ENCODE data around the gene CCNL2.

The CCNL2 gene

DNA sequence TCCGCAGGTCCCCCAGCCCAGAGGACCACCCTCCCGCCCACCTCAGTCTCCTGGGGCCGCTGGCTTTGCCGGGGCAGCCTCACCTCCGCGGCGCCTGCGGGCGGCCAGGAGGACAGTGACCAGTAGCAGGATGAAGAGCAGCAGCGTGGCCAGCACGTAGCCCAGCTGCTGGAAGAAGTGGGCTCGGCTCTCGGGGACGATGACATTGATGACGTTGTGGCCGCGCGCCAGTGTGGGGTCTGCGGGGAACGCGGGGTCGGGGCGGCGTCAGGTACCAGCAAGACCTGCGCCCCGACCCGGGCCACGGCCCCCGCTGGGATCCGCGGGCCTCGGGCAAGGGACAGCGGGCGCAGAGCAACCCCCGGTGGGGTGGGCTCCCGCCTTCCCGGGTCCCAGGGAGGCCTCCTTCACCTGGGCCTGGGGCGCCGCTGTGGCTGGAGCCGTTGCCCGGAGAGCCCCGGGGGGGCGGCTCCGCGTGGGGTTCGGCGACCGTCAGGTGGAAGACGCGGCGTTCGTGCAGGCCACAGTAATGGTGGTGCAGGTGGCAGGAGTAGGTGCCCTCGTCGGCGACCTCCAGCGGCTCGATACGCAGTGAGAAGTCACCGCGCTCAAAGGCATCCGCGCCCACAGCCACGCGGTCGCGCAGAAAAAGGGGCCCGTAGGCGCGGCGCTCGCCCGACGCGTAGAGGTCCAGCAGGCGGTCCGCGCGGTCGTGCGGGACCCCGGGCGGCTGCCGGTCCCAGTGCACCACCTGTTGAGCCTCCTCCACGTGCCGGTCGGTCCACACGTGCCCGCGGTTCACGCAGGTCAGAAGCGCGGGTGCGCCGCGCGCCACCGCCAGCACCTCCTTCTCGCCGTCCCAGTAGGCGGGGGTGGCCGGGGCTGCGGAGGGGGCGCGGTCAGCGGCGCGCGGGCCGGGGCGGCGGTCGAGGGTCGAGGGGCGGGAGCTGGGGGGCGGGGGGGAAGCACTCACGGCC is 44.6 kb downstream of the CCNL2 start:
- DNase-seq = no peak

DNA sequence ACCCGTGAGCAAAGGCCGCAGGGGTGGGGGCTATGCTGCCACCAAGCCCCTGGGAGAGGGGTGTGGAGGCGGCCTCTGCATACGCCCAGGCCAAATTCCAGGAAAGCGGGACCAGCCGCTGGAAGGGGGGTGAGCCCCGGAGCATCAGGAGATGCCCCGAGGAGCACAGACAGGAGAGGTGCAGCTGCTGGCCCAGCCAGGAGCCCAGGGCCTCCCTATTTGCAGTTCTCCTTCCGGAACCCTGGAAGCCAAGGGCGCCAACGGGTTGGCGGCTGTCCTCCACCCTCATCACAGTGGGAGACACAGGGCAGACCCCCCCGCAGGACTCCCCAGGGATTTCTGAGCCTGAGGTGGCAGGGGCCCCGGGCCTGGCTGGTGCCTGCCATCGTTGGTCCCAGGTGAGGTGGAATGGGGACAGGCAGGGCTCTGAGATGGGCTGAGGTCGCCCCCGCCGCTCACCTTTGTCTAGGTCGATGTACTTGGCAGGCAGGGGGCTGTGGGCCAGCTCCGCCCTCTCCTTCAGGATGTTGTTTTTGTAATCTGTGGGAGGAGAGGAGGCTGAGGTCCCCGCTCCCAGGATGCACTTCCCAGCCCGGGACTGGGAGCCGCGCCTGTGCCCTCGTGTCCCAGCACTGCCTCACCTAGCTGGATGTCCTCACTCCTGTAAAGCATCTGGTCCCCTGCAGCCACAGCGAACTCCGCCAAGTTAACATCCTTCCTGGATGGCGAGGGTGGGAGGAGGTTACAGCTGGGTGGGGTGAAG is 45.6 kb downstream of the CCNL2 start:
- no peak for DNase-seq

- no peak for DNase-seq
Observed at GRCh38 chr1:1352786-1353388, 46.2 kb downstream of the CCNL2 start.

DNA sequence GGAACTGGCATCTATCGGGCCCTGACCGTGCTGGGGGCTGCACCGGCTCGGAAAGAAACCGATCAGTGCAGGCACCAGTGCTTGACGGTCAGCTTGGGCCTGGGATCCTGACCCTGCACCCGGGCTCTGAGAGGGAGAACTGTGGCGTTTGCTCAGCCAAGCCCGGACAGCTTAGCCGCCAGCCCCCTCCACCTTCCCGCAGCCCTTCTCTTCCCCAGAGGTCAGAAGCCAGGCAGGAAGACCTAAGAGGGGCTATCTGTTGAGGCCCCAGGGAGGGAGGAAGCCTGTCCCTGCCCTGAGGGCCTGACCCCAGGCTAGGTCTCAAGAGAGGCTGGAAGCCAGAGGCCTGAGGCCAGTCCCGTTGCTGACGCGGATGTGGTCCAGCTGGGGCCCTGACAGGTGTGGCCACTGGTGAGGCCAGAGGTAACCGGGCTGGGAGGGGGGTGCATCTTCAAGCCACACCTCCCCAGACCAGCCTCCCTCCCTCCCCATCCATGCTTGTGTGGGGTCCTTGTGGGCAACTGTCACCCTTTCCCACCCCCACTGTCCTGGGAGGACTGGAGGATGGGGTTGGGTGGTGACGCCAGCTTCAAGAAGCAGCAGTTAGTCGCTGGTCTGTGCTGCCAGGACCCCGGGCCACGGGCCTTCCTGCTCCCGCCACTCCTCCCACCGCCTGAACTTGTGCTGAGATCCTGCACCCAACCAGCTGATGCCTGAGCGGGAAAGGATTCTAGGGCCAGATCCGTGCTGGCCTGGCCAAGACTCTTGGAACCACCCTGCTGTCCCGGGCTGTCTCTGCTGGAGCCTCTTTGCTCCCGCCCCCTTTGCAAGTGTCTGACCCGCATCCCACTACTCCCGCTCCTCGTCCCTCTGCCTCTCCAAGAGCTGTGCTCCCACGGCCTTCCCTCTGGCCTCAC is 47.4 kb downstream of the CCNL2 start:
- no peak for DNase-seq

GRCh38 chr1:1349256-1350012 is 49.7 kb downstream of the CCNL2 start, which contains the start of gene DVL1:
Gene DVL1 (minus strand): TSS chr1:1349418. CDS start chr1:1349065, 353 bp downstream.
- DNase-seq = peak; percentile 74

GRCh38 chr1:1348420-1349255 is 50.5 kb downstream of the CCNL2 start:
- DNase-seq = no peak

- no peak for DNase-seq
Observed at GRCh38 chr1:1347663-1348419, 51.3 kb downstream of the CCNL2 start.

DNA sequence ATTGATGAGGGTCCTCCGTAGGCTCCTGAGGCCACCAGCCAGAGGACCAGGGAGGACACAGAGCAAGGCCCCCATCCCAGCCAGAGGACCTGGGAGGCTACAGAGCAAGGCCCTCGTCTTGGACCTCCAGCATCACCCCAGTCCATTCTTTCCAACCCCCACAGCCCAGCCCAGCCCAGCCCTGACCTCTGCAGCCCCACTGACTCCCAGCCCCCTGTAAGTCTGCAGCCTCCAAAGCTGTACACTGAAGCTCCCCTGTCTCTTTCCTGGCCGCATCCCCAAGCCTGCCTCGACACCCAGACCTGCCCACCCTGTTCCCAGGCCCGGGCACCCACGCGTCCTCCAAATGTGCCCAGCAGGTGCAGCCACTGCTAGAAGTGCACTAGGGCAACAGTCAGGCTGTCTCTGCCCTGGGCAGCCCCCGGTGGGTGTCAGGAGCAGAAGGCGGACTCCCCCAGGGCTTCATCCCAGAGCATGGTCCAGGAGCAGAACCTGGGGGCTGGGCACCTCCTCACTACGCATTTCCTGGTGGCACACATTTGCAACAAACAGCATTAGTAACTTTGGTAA is 52.0 kb downstream of the CCNL2 start:
- DNase-seq = no peak

GRCh38 chr1:1346501-1346890 is 52.6 kb downstream of the CCNL2 start:
- DNase-seq = no peak

DNA sequence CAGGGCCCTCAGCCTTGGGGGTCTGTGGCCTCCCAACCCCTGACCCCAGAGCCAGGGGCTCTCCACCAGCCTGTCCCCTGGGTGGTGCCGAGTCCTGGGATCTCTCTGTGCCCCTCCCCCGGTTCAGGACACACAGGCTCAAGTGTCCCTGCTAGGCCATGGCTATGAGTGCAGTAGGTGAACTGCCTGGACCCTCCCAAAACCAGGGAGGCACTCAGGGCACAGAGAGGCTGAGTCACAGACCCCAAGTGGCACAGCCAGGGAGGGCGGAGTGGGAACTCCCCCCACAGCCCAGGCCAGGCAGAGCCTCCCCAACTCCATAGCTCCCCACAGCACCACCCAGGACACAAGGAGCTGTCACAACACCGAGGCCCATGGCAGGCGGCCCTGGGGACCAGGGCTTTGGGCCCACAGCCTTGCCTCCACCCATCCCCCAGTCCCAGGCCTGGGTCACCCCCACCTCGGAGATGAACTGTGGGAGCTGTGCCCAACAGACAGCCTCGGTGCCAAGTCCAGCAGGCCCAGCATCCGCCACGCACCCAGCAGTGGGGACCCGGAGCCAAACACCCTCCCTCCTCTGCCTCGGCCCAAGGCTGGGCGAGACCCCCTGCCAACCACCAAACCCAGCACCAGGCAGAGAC is 53.2 kb downstream of the CCNL2 start:
- no peak for DNase-seq

GRCh38 chr1:1345384-1345783 is 53.8 kb downstream of the CCNL2 start:
- DNase-seq = no peak

DNA sequence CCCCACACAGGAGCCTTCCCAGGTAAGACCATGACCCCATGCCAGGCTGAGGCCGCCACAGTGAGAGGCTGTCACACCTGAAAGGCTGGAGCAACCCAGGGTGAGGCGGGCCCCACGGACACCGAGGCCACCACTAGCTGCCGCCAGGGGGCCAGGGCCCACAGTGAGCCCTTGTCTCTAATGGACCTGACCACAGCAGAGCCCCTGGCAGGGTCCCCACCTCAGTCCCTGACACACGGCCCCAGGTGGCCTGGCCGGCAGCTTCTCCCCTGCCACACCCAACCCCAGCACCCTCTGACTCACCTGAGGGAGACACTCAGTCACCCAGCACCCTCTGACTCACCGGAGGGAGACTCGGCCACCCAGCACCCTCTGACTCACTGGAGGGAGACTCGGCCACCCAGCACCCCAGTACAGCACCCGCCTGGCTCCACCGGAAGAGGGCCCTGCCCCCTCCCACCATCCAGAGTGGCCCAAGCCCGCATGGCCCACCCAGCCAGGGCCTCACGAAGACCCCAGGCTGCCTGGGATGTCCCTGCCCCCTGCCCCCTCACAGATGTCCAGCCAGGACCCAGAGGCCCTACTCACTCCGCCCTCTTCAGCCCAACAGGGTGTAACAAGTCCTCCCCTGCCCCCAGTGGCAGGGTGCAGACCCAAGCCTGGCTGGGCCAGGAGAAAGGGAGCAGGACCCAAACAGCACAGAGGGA is 54.3 kb downstream of the CCNL2 start:
- peak; percentile 77 for DNase-seq

GRCh38 chr1:1343811-1344421 is 55.2 kb downstream of the CCNL2 start:
- no peak for DNase-seq

GRCh38 chr1:1342584-1343115 is 56.5 kb downstream of the CCNL2 start:
- DNase-seq = no peak

- no peak for DNase-seq
Observed at GRCh38 chr1:1342061-1342562, 57.0 kb downstream of the CCNL2 start.

DNA sequence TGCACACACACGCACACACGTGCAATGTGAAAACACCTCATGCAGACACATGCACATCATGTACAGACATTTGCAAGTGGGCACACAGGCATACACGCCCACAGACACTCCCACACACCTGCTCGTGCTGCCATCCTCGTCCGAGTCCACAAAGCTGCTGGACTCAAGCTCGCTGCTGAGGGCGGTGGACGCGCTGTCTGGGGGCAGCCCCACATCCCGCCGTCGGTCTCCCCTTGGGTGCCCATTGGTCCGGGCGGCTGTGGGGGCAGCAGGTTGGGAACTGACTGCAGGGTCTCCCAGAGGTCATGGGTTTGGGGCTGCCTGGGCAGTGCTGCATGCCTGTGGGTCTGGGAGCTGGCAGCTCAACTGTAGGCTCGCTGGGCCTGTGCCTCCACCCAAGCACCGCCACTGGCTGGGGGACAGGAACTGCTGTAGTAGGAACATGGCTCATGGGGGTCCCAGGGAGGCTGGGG is 57.5 kb downstream of the CCNL2 start:
- no peak for DNase-seq
